ENCODE measurements around the gene MAVS.

- TF ChIP-seq CTCF (IDR thresholded peaks at IDR 0.05), result no peak
- no peak for TF ChIP-seq TCF12 (IDR thresholded peaks at IDR 0.05)
- no peak for TF ChIP-seq SIN3A (IDR thresholded peaks at IDR 0.05; ENCODE audit: borderline replicate concordance, low read depth, low read length)
- no peak for TF ChIP-seq MAX (IDR thresholded peaks at IDR 0.05; ENCODE audit: low read depth)
- TF ChIP-seq TAF1 (IDR thresholded peaks at IDR 0.05; ENCODE audit: borderline replicate concordance, low read depth, low read length), result no peak
- TF ChIP-seq ZBTB33 (IDR thresholded peaks at IDR 0.05; ENCODE audit: borderline replicate concordance, low read depth), result no peak
- no peak for TF ChIP-seq REST (IDR thresholded peaks at IDR 0.05; ENCODE audit: low read depth, low read length)
- TF ChIP-seq MXI1 (IDR thresholded peaks at IDR 0.05; ENCODE audit: low read depth, low read length), result no peak
- TF ChIP-seq RFX5 (IDR thresholded peaks at IDR 0.05; ENCODE audit: low read length), result no peak
Observed at GRCh38 chr20:3915691-3916090, 69.1 kb downstream of the MAVS start.

Data from SK-N-SH (cell line).